Measurements from ENCODE around the gene APOBEC4.

DNA sequence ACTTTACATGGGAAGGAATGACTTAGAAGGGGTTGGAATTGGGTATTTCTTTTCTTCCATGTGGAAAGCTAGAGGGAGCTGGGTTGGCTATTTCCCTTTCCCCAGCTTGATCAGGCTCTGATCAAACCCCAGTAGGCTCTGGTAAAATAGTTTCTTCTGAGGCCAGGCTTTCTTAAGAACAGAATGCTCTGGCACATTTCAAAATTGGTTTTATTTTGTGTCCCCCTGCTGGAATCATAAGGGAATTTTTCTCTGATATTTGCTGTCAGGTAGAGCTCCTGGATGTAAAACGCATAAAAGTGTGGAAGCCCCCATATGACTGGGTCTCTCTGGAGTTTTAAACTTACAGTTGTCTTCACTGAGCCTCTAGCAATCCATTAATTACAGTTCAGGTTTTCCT is 17.1 kb upstream of the APOBEC4 start:
- TF ChIP-seq, protein P1, sequence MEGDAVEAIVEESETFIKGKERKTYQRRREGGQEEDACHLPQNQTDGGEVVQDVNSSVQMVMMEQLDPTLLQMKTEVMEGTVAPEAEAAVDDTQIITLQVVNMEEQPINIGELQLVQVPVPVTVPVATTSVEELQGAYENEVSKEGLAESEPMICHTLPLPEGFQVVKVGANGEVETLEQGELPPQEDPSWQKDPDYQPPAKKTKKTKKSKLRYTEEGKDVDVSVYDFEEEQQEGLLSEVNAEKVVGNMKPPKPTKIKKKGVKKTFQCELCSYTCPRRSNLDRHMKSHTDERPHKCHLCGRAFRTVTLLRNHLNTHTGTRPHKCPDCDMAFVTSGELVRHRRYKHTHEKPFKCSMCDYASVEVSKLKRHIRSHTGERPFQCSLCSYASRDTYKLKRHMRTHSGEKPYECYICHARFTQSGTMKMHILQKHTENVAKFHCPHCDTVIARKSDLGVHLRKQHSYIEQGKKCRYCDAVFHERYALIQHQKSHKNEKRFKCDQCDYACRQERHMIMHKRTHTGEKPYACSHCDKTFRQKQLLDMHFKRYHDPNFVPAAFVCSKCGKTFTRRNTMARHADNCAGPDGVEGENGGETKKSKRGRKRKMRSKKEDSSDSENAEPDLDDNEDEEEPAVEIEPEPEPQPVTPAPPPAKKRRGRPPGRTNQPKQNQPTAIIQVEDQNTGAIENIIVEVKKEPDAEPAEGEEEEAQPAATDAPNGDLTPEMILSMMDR (IDR thresholded peaks at IDR 0.05) = no peak
- TF ChIP-seq POLR2A (IDR thresholded peaks at IDR 0.05) = no peak
- no peak for TF ChIP-seq POLR2AphosphoS5 (IDR thresholded peaks at IDR 0.05)
- TF ChIP-seq EP300 (IDR thresholded peaks at IDR 0.05) = no peak

Measured in suprapubic skin (tissue), 4 donors.